Measurements from ENCODE around the gene TNFAIP2. TPM values are rescaled to one million over a fixed set of nuclear protein-coding genes. Genes with fewer than 3 reads are reported as not detected.
A peak's percentile ranks its signal among the peaks of the same experiment; 100 is the strongest.
"Not testable (repeated sequence)": the region's sequence is repeated elsewhere in the genome, so short reads cannot be mapped to it uniquely, and the experiment has no call there.

TNFAIP2 gene
- total RNA-seq, 2 donors from 2014 or later = 3.0 to 4.0 TPM

DNA sequence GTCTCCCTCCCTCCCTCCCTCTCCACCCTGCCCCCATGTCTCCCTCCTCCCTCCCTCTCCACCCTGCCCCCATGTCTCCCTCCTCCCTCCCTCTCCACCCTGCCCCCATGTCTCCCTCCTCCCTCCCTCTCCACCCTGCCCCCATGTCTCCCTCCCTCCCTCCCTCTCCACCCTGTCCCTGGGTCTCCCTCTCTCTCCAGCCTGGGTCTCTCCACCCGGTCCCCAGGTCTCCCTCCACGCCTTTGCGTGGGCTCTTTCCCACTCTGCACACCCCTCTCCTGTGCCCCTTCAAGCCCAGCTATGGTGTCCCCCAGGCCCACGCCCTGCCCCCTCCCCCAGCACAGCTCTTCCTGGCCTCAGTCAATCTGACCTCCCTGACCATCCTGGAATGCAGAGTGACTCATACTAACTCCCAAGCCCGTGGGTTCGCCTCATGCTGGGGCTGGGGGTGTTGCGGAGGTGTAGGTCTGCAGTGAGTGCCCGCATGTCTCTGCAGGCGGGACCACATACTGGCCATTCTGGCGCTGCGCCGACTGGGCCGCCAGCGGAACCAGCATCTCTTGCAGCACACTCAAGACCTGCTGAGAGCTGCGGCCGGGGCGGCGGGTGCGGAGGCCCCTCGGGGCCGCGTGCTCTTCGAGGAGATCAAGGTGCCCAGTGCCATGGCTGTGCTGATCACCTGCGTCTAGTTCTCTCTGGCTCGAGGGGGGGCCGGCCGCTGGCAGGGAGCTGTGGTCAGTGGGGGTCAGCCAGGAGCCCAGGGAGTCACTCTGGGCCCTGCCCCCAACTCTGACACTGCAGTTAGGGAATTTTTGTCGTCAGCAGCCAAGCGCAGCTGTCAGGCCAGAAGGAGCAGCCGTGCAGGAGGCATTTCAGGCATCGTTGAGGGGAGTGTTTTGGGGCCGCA, 13.5 kb upstream of the TNFAIP2 start:
- no peaks in the 10 kb centered on the region for H3K9me3 Mint-ChIP-seq
- H3K36me3 Mint-ChIP-seq (ENCODE audit: low read depth) = no peaks in the 10 kb centered on the region
- H3K27ac Mint-ChIP-seq = no peak overlapping the region
- H3K4me3 Mint-ChIP-seq = no peak overlapping the region
- H3K27me3 Mint-ChIP-seq = peaks cover 15% of the 10 kb centered on the region
- H3K4me1 Mint-ChIP-seq = peaks cover 7% of the 10 kb centered on the region
- ATAC-seq (replicated peaks) = no peak

DNA sequence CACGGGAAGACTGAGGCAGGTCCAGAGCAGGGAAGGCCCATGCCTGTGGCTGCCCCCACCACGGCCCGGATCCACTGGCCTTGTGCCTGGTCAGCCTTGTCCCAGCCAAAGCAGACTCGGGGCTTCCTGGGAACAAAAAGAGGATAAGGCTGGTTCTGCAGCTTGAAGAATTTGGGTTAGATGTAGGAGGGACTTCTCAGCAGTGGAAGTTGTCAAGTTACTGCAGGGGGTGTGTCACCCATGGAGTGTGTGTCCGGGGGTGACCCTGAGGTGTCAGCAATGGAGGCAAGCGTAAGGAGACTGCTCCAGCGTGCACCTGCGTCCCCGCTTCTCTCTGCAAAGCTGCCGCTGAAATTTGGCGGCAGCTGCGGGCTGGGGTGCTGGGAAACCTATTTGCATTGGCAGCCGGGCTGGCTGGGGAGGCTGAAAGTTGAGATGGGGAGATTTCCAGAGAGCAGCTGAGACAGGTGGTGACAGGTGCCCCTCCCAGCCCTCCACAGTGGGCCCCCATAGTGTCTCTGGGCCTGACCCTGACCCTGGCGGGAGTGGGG, 12.5 kb upstream of the TNFAIP2 start:
- no peaks in the 10 kb centered on the region for H3K36me3 Mint-ChIP-seq (ENCODE audit: low read depth)
- no peak overlapping the region for H3K27ac Mint-ChIP-seq
- no peak overlapping the region for H3K4me3 Mint-ChIP-seq

DNA sequence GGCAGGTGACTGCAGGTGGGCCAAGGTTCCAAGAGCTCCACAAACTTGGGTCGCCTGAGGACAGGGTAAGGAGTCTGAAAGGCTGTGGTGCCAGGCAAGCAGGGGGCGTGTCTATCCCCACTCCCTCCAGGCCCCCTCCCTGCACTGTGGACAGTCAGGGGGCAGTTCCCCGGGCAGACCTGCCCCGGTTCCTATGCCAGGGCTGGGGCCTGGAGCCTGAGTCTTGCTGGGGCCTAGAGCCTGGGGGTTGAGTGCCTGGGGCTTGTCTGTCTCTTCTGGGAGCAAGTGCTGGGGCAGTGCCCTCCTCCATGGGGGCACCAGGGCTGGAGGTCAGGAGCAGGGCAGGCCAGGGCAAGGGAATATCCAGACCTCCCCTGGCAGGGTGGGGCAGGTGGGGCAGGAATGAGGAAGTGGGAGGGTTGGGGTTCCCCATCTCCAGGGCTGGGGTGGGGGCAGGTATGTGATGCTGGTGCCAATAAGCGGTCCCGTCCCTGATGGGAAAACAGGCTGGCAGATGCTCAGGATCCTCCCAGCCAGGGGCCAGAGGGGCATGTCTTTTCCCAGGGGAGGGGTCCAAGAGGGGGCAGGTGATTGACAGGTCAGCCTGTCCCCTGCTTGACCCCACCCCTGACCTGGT, 11.9 kb upstream of the TNFAIP2 start:
- Mint-ChIP-seq H3K4me1 (peaks cover 11% of the 10 kb centered on the region), H3K36me3 (ENCODE audit: low read depth) (no peaks in the 10 kb centered on the region), H3K27ac (no peak overlapping the region), H3K27me3 (peaks cover 4% of the 10 kb centered on the region), H3K9me3 (no peaks in the 10 kb centered on the region), H3K4me3 (no peak overlapping the region)
- no peak for ATAC-seq (replicated peaks)

More for the DNA sequence above, 12.5 kb upstream of the TNFAIP2 start:
- Mint-ChIP-seq H3K4me1 (peaks cover 6% of the 10 kb centered on the region), H3K27me3 (peaks cover 5% of the 10 kb centered on the region), H3K9me3 (no peaks in the 10 kb centered on the region)
- ATAC-seq (replicated peaks) = no peak

DNA sequence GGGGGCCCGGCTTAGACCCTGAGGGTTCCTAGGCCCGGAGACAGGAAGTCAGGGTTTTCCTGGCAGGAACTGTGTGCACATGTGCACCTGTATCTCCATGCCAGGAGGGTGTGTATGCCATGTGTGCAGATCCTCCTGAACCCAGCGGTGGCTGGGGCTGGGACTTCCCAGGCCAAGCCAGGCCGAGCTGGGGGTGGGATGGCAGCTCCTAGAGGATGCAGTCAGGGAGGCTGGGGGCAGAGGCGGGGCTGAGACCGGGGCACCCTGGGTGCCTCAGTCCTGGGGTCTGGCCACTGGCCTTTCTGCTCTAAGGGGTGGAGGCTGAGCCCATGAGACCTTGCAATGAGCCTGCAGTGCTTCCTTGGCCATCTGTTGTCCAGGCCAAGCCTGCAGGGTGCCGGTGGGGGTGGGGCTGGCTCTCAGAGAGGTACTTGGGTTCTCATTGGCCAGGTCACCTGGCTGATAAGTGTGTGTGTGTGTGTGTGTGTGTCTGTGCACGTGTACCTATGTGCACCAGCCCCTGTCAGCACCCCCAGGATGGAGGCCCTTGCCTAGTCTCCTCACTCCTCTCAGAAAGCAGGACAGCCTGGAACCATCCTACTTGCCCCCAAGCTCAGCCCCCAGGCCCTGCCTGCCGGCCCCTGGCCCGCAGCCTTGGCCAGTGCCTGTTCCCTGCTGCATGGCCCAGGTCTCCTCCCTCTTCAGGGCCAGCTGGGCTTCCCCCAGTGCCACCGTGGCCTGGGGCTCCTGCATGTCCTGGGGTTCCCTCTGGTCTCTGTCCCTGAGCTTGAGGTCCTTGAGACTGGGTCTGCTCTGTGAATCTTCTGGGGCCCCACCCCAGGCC, 10.6 kb upstream of the TNFAIP2 start:
- no peak for ATAC-seq (replicated peaks)
- Mint-ChIP-seq H3K27me3 (peaks cover 4% of the 10 kb centered on the region), H3K4me1 (peaks cover 11% of the 10 kb centered on the region), H3K27ac (no peak overlapping the region), H3K36me3 (ENCODE audit: low read depth) (no peaks in the 10 kb centered on the region), H3K9me3 (no peaks in the 10 kb centered on the region), H3K4me3 (no peak overlapping the region)

DNA sequence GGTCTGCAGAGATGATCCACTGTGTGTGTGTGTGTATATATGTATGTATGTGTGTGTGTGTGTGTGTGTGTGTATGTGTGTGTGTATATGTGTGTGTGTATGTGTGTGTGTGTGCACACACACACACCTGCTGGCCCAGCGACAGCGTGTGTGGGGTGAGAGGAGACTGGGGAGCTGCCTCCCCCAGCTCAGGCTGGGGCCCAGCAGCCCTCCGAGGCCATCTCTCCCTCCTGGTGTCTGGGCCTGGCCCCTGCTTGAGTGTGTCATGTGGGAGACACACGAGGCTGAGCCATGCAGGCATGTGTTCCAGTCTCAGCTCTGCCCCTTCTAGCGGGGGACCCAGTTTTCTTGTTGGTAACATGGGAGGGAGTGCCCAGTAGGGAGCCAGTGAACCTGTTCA, 10.0 kb upstream of the TNFAIP2 start:
- H3K36me3 Mint-ChIP-seq (ENCODE audit: low read depth) = no peaks in the 10 kb centered on the region
- no peak overlapping the region for H3K27ac Mint-ChIP-seq
- H3K9me3 Mint-ChIP-seq = no peaks in the 10 kb centered on the region
- peaks cover 11% of the 10 kb centered on the region for H3K4me1 Mint-ChIP-seq
- H3K4me3 Mint-ChIP-seq = no peak overlapping the region
- no peak for ATAC-seq (replicated peaks)
- peaks cover 4% of the 10 kb centered on the region for H3K27me3 Mint-ChIP-seq

DNA sequence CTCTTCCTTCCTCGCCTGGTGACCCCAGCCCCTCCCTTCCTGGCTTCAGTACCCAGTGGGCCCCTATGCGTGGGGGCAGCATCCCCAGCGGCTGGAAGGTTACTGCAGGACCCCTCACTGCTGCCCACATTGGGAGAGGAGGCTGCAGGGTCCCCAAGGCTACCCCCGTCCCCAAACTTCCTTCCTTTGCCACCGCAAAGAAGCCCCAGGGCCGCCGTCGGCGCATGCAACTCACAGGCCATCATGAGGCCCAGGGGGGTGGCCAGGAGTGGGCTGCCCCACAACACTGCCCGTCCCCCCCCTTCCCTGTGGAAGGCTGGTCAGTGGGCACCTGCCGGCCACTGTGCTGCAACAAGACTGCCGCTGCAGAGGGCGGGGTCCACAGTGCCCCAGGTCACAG, 9.5 kb upstream of the TNFAIP2 start:
- Mint-ChIP-seq H3K9me3 (no peaks in the 10 kb centered on the region), H3K36me3 (ENCODE audit: low read depth) (no peaks in the 10 kb centered on the region), H3K27me3 (peaks cover 4% of the 10 kb centered on the region), H3K4me1 (peaks cover 11% of the 10 kb centered on the region), H3K4me3 (no peak overlapping the region), H3K27ac (no peak overlapping the region)
- no peak for ATAC-seq (replicated peaks)

DNA sequence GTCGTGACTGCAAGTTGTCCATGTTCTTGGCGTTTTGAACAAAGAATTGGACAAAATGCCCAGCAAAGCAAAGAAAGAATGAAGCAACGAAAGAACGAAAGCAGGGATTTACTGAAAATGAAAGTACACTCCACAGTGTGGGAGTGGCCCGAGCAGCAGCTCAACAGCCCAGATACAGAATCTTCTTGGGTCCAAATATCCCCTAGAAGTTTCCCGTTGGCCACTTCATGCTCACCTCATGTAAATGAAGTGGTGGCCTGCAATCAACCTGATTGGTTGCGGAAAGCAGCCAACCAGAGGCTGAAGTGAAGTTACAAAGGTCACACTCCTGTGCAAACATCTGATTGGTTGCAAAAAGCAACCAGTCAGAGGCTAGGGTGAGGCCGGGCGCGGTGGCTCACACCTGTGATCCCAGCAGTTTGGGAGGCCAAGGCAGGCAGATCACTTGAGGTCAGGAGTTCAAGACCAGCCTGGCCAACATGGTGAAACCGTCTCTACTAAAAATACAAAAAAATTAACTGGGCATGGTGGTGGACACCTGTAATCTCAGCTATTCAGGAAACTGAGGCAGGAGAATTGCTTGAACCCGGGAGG, 8.1 kb upstream of the TNFAIP2 start:
- H3K27ac Mint-ChIP-seq = peak overlapping the region; percentile 36
- H3K4me1 Mint-ChIP-seq = peaks cover 11% of the 10 kb centered on the region
- not testable (repeated sequence) for H3K9me3 Mint-ChIP-seq; H3K36me3 Mint-ChIP-seq (ENCODE audit: low read depth); H3K27me3 Mint-ChIP-seq
- ATAC-seq (replicated peaks) = peak; percentile 47
- peak overlapping the region; percentile 58 for H3K4me3 Mint-ChIP-seq

DNA sequence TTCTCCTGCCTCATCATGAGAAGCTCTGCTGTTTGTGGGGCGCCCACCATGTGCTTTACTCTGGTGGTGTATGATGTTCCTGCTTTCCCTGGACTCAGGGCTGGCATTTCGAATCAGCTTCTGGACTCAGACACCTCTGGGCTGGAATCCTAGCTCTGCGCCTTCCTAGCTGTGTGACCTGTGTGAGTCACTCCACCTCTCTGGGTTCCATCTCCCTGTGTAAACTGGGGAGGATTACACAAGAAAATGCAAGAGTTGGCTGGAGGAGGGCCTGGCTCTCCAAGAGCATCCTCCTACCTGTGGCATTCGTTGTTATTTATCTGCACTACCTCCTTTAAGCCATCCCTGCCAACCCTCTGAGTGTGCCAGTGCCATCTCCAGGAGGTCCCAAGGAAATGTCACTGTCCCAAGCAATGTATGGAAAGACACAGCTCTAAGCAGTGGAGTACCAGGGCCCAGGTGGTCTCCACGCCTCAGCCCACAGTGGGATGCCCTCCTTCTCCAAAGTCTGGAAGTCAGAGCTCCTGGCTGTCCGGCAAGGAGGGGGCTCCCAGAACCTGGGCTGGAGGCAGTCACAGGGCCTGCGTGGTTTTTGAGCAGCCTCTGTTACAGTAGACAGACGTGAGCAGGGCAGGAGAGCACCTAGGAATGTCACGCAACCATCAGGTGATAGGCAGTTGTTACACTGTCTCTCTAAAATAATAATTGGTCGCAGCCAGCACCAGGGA, 7.3 kb upstream of the TNFAIP2 start:
- H3K27ac Mint-ChIP-seq = no peak overlapping the region
- no peak for ATAC-seq (replicated peaks)
- no peak overlapping the region for H3K4me3 Mint-ChIP-seq
- H3K9me3 Mint-ChIP-seq = no peaks in the 10 kb centered on the region
- H3K36me3 Mint-ChIP-seq (ENCODE audit: low read depth) = no peaks in the 10 kb centered on the region
- H3K27me3 Mint-ChIP-seq = peaks cover 7% of the 10 kb centered on the region
- H3K4me1 Mint-ChIP-seq = peaks cover 11% of the 10 kb centered on the region

DNA sequence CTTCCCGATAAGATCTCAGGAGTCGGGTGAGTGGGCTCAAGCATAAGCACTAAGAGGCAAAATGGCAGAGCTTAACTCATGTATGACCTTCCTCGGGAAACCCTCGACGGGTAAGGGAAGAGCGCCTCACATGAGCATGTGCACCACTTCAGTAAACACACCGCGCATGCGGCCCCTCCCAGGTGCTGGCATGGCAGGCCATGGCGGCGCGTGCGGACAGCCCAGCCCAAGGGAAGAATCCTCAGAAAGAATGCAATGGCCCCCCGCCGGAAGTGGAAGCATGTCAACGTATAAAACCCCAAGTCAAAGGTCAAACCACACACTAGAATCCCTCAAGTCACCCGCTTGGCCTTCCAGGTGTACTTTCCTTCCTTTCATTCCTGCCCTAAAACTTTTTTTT, 6.6 kb upstream of the TNFAIP2 start:
- ATAC-seq (replicated peaks) = no peak
- Mint-ChIP-seq H3K4me3 (no peak overlapping the region), H3K9me3 (no peaks in the 10 kb centered on the region), H3K27ac (no peak overlapping the region), H3K4me1 (peaks cover 11% of the 10 kb centered on the region), H3K27me3 (peaks cover 10% of the 10 kb centered on the region), H3K36me3 (ENCODE audit: low read depth) (no peaks in the 10 kb centered on the region)

DNA sequence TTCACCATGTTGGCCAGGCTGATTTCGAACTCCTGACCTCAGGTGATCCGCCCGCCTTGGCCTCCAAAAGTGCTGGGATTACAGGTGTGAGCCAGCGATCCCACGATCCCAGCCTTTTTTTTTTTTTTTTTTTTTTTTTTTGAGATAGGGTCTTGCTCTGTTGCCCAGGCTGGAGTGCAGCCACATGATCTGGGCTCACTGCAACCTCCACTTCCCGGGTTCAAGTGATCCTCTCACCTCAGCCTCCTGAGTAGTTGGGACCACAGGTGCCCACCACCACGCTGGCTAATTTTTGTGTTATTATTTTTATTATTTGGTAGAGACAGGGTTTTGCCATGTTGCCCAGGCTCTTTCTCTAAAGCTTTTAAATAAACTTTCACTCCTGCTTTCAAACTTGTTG, 5.8 kb upstream of the TNFAIP2 start:
- H3K4me1 Mint-ChIP-seq = peaks cover 11% of the 10 kb centered on the region
- not testable (repeated sequence) for H3K9me3 Mint-ChIP-seq; ATAC-seq (replicated peaks); H3K4me3 Mint-ChIP-seq; H3K27me3 Mint-ChIP-seq; H3K27ac Mint-ChIP-seq; H3K36me3 Mint-ChIP-seq (ENCODE audit: low read depth)

DNA sequence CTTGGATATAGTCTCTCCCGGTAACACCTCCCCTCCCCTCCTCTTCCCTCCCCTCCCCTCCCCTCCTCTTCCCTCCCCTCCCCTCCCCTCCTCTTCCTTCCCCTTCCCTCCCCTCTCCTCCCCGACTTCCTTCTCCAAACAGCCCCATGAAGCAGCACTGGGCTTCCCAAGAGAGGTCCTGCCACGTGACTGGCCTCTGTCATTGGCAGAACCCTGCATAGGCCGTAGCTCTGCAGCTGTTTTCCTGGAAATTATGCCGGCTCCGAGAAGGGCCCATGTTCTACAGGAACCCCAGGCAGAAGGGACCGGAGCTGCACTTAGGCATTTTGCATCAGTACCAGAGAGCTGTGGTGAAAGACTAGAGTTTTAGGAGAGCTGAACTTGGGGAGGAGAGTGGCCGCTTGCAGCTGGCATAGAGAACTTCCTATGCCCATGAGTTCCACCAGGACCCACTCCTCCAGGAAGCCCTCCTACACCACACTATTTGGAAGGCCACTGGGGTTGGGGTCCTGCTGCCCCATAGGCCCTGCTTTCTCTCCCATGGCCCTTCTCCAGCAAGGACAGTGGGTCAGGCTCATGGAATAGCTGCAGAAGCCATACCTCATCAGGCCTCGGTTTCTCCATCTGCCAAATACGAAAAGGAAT, 5.1 kb upstream of the TNFAIP2 start:
- H3K27ac Mint-ChIP-seq = no peak overlapping the region
- H3K9me3 Mint-ChIP-seq = no peaks in the 10 kb centered on the region
- peaks cover 10% of the 10 kb centered on the region for H3K27me3 Mint-ChIP-seq
- no peak for ATAC-seq (replicated peaks)
- no peaks in the 10 kb centered on the region for H3K36me3 Mint-ChIP-seq (ENCODE audit: low read depth)
- H3K4me3 Mint-ChIP-seq = no peak overlapping the region
- H3K4me1 Mint-ChIP-seq = peaks cover 11% of the 10 kb centered on the region

DNA sequence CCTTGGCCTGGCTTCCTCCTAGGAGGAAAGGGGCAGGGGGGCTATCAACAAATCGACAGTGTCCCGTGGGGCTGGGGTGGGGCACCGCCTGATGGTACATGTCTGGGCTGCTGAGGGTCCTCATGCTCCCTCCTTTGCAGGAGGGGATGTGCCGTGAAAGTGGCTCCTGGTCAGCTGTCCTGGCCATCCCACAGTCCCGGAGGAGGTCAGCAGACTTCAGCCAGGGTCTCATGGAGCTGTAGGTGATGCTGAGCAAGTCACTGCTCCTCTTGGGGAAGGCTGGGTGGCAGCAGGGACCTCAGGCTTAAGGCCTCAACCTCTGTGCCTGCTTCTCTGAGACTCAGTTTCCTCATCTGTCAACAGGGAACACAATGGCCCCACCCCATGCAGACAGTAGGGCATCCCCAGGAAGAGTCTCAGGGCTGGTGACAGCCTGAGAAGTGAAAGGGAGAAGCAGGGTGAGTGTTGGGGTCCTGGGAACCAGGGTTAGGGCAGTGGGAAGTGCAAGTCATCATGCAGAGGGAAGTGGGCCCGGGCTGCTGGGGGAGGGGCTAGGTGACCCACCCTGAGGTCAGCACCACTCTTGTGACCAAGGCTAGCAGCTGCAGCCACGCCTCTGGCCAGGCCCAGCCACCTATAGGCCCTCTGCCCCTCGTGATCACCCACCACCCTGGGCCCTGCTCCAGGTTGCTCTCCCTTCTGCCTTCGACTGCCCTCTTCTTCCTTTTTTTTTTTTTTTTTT, 4.4 kb upstream of the TNFAIP2 start:
- ATAC-seq (replicated peaks) = no peak
- peaks cover 11% of the 10 kb centered on the region for H3K4me1 Mint-ChIP-seq
- H3K4me3 Mint-ChIP-seq = no peak overlapping the region
- no peaks in the 10 kb centered on the region for H3K36me3 Mint-ChIP-seq (ENCODE audit: low read depth)
- H3K27ac Mint-ChIP-seq = no peak overlapping the region
- peaks cover 10% of the 10 kb centered on the region for H3K27me3 Mint-ChIP-seq
- H3K9me3 Mint-ChIP-seq = no peaks in the 10 kb centered on the region

DNA sequence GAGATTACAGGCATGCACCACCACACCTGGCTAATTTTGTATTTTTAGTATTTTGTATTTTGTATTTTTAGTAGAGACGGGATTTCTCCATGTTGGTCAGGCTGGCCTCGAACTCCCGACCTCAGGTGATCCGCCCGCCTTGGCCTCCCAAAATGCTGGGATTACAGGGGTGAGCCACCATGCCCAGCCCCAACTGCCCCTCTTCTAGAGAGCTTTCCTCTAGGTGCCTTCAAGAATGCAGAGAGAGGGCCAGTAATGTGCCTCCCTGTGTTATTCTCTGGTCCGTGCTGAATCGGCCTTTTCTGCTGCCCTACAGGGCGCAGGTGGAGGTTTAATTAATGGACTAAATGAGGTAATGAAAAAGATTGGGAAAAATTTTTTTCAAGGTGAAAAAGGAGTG, 3.7 kb upstream of the TNFAIP2 start:
- not testable (repeated sequence) for H3K36me3 Mint-ChIP-seq (ENCODE audit: low read depth); H3K9me3 Mint-ChIP-seq; H3K27ac Mint-ChIP-seq; H3K4me3 Mint-ChIP-seq; ATAC-seq (replicated peaks)
- Mint-ChIP-seq H3K4me1 (peaks cover 11% of the 10 kb centered on the region), H3K27me3 (peaks cover 13% of the 10 kb centered on the region)
